Choroid plexus epithelial cell (primary cell): ENCODE data around the gene CCDC124.

ENCODE experiments used
- DNase-seq: peaks from one replicate; pipeline ENCODE4 v3.0.0-alpha.2; 2010; ENCODE audit warnings: low read depth
- H3K4me3 ChIP-seq: 2 replicates; pipeline ENCODE4 v1.5.1; 2011; ENCODE audit warnings: low read depth, mild to moderate bottlenecking, control low read depth, low read length, moderate library complexity
- CTCF ChIP-seq: conservative IDR thresholded peaks from 2 replicates; pipeline ENCODE4 v1.5.1; 2011; ENCODE audit warnings: low read depth, mild to moderate bottlenecking, control low read depth, inconsistent platforms, low read length, moderate library complexity

The CCDC124 gene

DNA sequence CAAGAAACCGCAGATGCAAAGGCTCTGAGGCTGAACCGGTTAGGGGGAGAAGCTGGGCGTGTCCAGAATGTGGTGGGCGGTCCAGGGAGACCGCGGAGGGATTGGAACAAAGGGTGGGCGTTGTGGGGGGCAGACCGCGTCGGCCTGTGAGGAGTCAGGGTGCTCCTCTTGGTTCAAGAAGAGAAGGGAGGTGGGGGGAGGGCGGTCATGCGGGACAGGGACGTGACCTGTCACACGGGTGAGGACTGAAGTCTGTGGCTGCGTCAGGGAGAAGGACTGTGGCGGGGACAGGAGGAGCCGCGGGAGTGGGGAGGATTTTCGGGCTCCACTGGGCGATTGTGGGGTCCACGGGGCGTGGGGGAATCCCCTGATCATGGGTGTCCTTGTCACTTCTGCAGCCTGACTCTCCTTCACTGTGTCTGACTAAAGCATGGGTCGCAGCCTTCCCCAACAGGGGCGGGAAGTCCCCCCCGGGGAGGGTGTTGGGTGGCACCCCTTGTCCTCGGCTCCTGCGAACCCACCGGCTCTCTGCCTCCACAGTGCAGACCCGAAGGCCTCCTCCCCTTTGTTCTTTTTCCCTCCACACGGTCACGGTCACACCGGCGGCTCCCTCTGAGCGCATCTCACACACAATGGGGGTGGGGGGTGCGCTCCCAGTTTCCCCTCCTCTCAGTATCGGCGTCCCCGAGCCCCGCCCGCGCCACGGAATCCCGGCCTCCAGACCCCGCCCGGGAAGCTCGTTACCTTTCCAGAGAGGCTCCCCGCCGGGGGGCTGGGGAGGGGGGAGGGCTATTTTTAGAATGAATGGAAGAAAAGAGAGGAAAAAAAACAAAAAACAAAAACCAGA, 17.7 kb downstream of the CCDC124 start:
- DNase-seq, result no peak

GRCh38 chr19:17951157-17951989, 18.6 kb downstream of the CCDC124 start:
- no peak for DNase-seq
- H3K4me3 ChIP-seq, result no peak overlapping the region

More for the DNA sequence above, 17.7 kb downstream of the CCDC124 start:
- no peak for TF ChIP-seq CTCF
- no peak overlapping the region for H3K4me3 ChIP-seq

GRCh38 chr19:17951990-17952976, 19.5 kb downstream of the CCDC124 start:
- DNase-seq, result no peak
- no peak overlapping the region for H3K4me3 ChIP-seq
- TF ChIP-seq CTCF, result no peak

More at GRCh38 chr19:17951157-17951989, 18.6 kb downstream of the CCDC124 start:
- no peak for TF ChIP-seq CTCF

- no peak overlapping the region for H3K4me3 ChIP-seq
- no peak for TF ChIP-seq CTCF
- no peak for DNase-seq
Measured at GRCh38 chr19:17953316-17953801, 20.5 kb downstream of the CCDC124 start.

DNA sequence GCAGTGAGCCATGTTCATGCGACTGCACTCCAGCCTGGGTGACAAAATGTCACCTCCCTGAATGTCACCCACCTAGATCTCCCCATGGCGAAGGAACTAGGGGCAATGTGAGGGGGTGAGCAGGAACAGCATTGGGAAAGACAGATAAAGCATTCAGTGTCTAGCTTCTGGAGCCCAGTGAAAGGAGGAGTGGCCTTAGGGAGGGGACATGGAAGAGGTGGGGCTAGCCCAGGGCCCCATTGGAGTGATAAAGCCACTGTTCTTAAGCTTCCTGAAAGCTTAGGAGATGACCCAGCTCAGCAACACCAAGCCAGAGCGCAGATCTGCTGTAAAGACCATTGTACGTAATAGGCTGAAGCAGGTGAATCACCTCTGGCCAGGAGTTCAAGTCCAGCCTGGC, 21.1 kb downstream of the CCDC124 start:
- TF ChIP-seq CTCF, result no peak
- no peak for DNase-seq
- H3K4me3 ChIP-seq, result no peak overlapping the region

DNA sequence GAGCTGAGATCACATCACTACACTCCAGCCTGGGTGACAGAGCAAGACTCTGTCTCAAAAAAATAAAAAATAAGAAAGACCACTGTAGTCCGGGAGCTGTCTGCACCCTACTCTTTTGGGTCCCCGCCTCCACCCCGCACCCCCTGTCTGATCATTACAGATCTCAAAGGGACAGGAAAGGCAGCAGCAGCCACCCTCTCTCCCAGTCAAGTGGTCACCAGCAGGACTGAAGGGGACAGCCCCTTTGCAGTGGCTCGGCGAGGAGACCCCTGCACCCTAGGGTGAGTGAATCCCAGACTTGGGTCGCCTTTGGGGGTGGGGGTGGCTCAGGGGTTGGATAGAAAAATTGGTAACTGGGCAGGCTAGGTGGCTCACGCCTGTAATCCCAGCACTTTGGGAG, 21.6 kb downstream of the CCDC124 start:
- H3K4me3 ChIP-seq, result no peak overlapping the region
- DNase-seq, result no peak
- TF ChIP-seq CTCF, result no peak
